Activated CD4-positive, alpha-beta T cell treated with anti-CD3 and anti-CD28 coated beads for 36 hours (primary cell): ENCODE results near the gene INPP5A. TPM values are rescaled to one million over a fixed set of nuclear protein-coding genes. Genes with fewer than 3 reads are reported as not detected.

Source experiments
- ATAC-seq: fragments of 200-7000 bp; cut with Tn5 transposase; one replicate; pipeline ENCODE4 v1.10.0; 2021; ENCODE audit warnings: mild to moderate bottlenecking, moderate library complexity
- CTCF ChIA-PET: fragments of 350-600 bp; sonication (Branson Sonifier 250); formaldehyde crosslinking; loops from one replicate; lab custom pipeline; 2021; ENCODE audit warnings: antibody characterized with exemption; lab: Charles Lee
- POLR2A ChIA-PET: fragments of 350-600 bp; sonication (Branson Sonifier 250); formaldehyde crosslinking; loops from one replicate; lab custom pipeline; 2021; ENCODE audit warnings: antibody characterized with exemption, inconsistent platforms; lab: Charles Lee
- DNase-seq: peaks from one replicate; pipeline ENCODE4 v3.0.0-alpha.2; 2020
- H3K27ac Mint-ChIP-seq: one replicate; pipeline ENCODE4 v1.8.0; 2021; ENCODE audit warnings: mixed read lengths
- H3K27me3 Mint-ChIP-seq: one replicate; pipeline ENCODE4 v1.8.0; 2021; ENCODE audit warnings: mixed read lengths
- H3K36me3 Mint-ChIP-seq: one replicate; pipeline ENCODE4 v1.8.0; 2021; ENCODE audit warnings: low read depth, mixed read lengths
- H3K4me1 Mint-ChIP-seq: one replicate; pipeline ENCODE4 v1.8.0; 2021; ENCODE audit warnings: mixed read lengths
- H3K4me3 Mint-ChIP-seq: one replicate; pipeline ENCODE4 v1.8.0; 2021; ENCODE audit warnings: mild to moderate bottlenecking, moderate library complexity, mixed read lengths
- H3K9me3 Mint-ChIP-seq: one replicate; pipeline ENCODE4 v1.8.0; 2021; ENCODE audit warnings: low read depth, mixed read lengths
- intact Hi-C, 2 experiments: fragments of 100-400 bp; cut with DNase I in 1 of 2; cut with micrococcal nuclease in 1 of 2; formaldehyde crosslinking; loops; one replicate each; pipeline versions ENCODE4 v1.14.2 to v1.15.1; 2022 to 2024; cut with DNase I, micrococcal nuclease
- total RNA-seq, 2 experiments: library from RNA; stranded (reverse); gene quantifications; one replicate each; pipeline ENCODE4 v1.2.3, GENCODE V29; 2021

INPP5A gene
- total RNA-seq, 2 experiments from 2014 or later, result 8.1 to 9.3 TPM

GRCh38 chr10:132514821-132515520 lies 22.6 kb upstream of the INPP5A start:
- no peak for ATAC-seq
- DNase-seq, result no peak
- no peaks in the 10 kb centered on the region for H3K27me3 Mint-ChIP-seq
- H3K4me1 Mint-ChIP-seq, result no peaks in the 10 kb centered on the region
- ChIA-PET POLR2A (no interaction called here), CTCF (no interaction called here)
- H3K9me3 Mint-ChIP-seq, result no peaks in the 10 kb centered on the region
- H3K4me3 Mint-ChIP-seq, result no peak overlapping the region
- no peak overlapping the region for H3K27ac Mint-ChIP-seq
- intact Hi-C loops, result no loop called here
- no peaks in the 10 kb centered on the region for H3K36me3 Mint-ChIP-seq

- POLR2A ChIA-PET, result no interaction called here
- H3K27me3 Mint-ChIP-seq, result no peaks in the 10 kb centered on the region
- CTCF ChIA-PET, result no interaction called here
- H3K36me3 Mint-ChIP-seq, result no peaks in the 10 kb centered on the region
- DNase-seq (peak; percentile 2), ATAC-seq (no peak)
- intact Hi-C loops, result no loop called here
- H3K27ac Mint-ChIP-seq, result no peak overlapping the region
- H3K9me3 Mint-ChIP-seq, result no peaks in the 10 kb centered on the region
- H3K4me3 Mint-ChIP-seq, result no peak overlapping the region
- H3K4me1 Mint-ChIP-seq, result no peaks in the 10 kb centered on the region
These were observed 21.5 kb upstream of the INPP5A start for GRCh38 chr10:132515811-132516726.

- Mint-ChIP-seq H3K27me3 (no peaks in the 10 kb centered on the region), H3K9me3 (no peaks in the 10 kb centered on the region), H3K4me3 (no peak overlapping the region), H3K27ac (no peak overlapping the region), H3K36me3 (no peaks in the 10 kb centered on the region), H3K4me1 (no peaks in the 10 kb centered on the region)
- DNase-seq (peak; percentile 2), ATAC-seq (no peak)
- POLR2A ChIA-PET, result no interaction called here
- CTCF ChIA-PET, result no interaction called here
- intact Hi-C loops, result no loop called here
These were observed 20.5 kb upstream of the INPP5A start for GRCh38 chr10:132516771-132517725.

GRCh38 chr10:132517951-132518521 lies 19.6 kb upstream of the INPP5A start:
- CTCF ChIA-PET, result interaction anchor here (0.6 kb wide), 1 partner anchor 787 kb away, joined by 3 read pairs; no protein-coding TSS in a partner anchor
- POLR2A ChIA-PET, result no interaction called here
- DNase-seq, result no peak
- no peak for ATAC-seq
- Mint-ChIP-seq H3K4me3 (no peak overlapping the region), H3K4me1 (no peaks in the 10 kb centered on the region), H3K36me3 (no peaks in the 10 kb centered on the region), H3K9me3 (no peaks in the 10 kb centered on the region), H3K27me3 (no peaks in the 10 kb centered on the region), H3K27ac (no peak overlapping the region)
- intact Hi-C loops, result no loop called here

GRCh38 chr10:132518572-132519381 lies 18.8 kb upstream of the INPP5A start:
- intact Hi-C loops, result no loop called here
- Mint-ChIP-seq H3K4me1 (no peaks in the 10 kb centered on the region), H3K36me3 (no peaks in the 10 kb centered on the region), H3K9me3 (no peaks in the 10 kb centered on the region), H3K27me3 (no peaks in the 10 kb centered on the region), H3K4me3 (no peak overlapping the region), H3K27ac (no peak overlapping the region)
- peak; percentile 16 for DNase-seq
- no peak for ATAC-seq
- ChIA-PET POLR2A (interaction anchor here (0.6 kb wide), 1 partner anchor 72 kb away, joined by 3 read pairs; no protein-coding TSS in a partner anchor), CTCF (interaction anchor here (0.6 kb wide), 2 partner anchors 138 to 788 kb away, joined by 3 read pairs; no protein-coding TSS in a partner anchor)

- Mint-ChIP-seq H3K27me3 (no peaks in the 10 kb centered on the region), H3K27ac (no peak overlapping the region), H3K9me3 (no peaks in the 10 kb centered on the region), H3K4me1 (no peaks in the 10 kb centered on the region), H3K36me3 (no peaks in the 10 kb centered on the region), H3K4me3 (no peak overlapping the region)
- ChIA-PET CTCF (interaction anchor here (0.6 kb wide), 1 partner anchor 138 kb away, joined by 3 read pairs; no protein-coding TSS in a partner anchor), POLR2A (interaction anchor here (0.6 kb wide), 1 partner anchor 73 kb away, joined by 3 read pairs; no protein-coding TSS in a partner anchor)
- DNase-seq (peak; percentile 2), ATAC-seq (no peak)
- intact Hi-C loops, result no loop called here
These were observed 18.0 kb upstream of the INPP5A start for GRCh38 chr10:132519382-132520176.

- Mint-ChIP-seq H3K27me3 (no peaks in the 10 kb centered on the region), H3K9me3 (no peaks in the 10 kb centered on the region), H3K4me3 (no peak overlapping the region), H3K27ac (no peak overlapping the region), H3K36me3 (no peaks in the 10 kb centered on the region), H3K4me1 (no peaks in the 10 kb centered on the region)
- ATAC-seq (no peak), DNase-seq (no peak)
- POLR2A ChIA-PET, result no interaction called here
- CTCF ChIA-PET, result interaction anchor here (0.7 to 1.1 kb wide), 2 partner anchors 11 to 89 kb away, joined by 3 read pairs; no protein-coding TSS in a partner anchor
- intact Hi-C loops, result no loop called here
These were observed 17.3 kb upstream of the INPP5A start for GRCh38 chr10:132520177-132520811.

- Mint-ChIP-seq H3K27me3 (peaks cover 2% of the 10 kb centered on the region), H3K36me3 (no peaks in the 10 kb centered on the region), H3K9me3 (no peaks in the 10 kb centered on the region), H3K27ac (no peak overlapping the region), H3K4me3 (no peak overlapping the region), H3K4me1 (no peaks in the 10 kb centered on the region)
- intact Hi-C loops, result no loop called here
- DNase-seq (no peak), ATAC-seq (no peak)
- POLR2A ChIA-PET, result no interaction called here
- CTCF ChIA-PET, result interaction anchor here (0.7 to 1.1 kb wide), 3 partner anchors 9 to 89 kb away, joined by 3 read pairs; no protein-coding TSS in a partner anchor
These were observed 16.5 kb upstream of the INPP5A start for GRCh38 chr10:132521041-132521465.

- no peaks in the 10 kb centered on the region for H3K4me1 Mint-ChIP-seq
- ChIA-PET POLR2A (no interaction called here), CTCF (interaction anchor here (0.7 kb wide), 1 partner anchor 9 kb away, joined by 3 read pairs; no protein-coding TSS in a partner anchor)
- H3K9me3 Mint-ChIP-seq, result no peaks in the 10 kb centered on the region
- intact Hi-C loops, result no loop called here
- H3K27ac Mint-ChIP-seq, result no peak overlapping the region
- peak; percentile 4 for DNase-seq
- no peaks in the 10 kb centered on the region for H3K36me3 Mint-ChIP-seq
- peaks cover 2% of the 10 kb centered on the region for H3K27me3 Mint-ChIP-seq
- no peak for ATAC-seq
- H3K4me3 Mint-ChIP-seq, result no peak overlapping the region
These were observed 16.0 kb upstream of the INPP5A start for GRCh38 chr10:132521466-132522102.
